Brain microvascular endothelial cell (primary cell): ENCODE results near the gene PLXNA2.

Experiments
- DNase-seq: peaks from one replicate; pipeline ENCODE4 v3.0.0-alpha.2; 2020
- H3K27ac ChIP-seq: fragments of 250-450 bp; sonication (Bioruptor Pico); 2 replicates; pipeline ENCODE4 v1.5.1; 2020; ENCODE audit warnings: mild to moderate bottlenecking, moderate library complexity
- H3K27me3 ChIP-seq: fragments of 250-450 bp; sonication (Bioruptor Pico); replicated peaks from 2 replicates; pipeline ENCODE4 v1.5.1; 2020; ENCODE audit warnings: mild to moderate bottlenecking
- H3K36me3 ChIP-seq: fragments of 250-450 bp; sonication (Bioruptor Pico); replicated peaks from 2 replicates; pipeline ENCODE4 v1.5.1; 2020; ENCODE audit warnings: mild to moderate bottlenecking
- H3K4me3 ChIP-seq: 2 replicates; pipeline ENCODE4 v1.5.1; 2011; ENCODE audit warnings: low read depth, mild to moderate bottlenecking, control low read depth, low read length, moderate library complexity
- in situ Hi-C: cut with HindIII; loops from 2 replicates; pipeline ENCODE4 v1.10.0; 2017; ENCODE audit warnings: low sequenced_read_pairs, low pct_ligation_motif_present
- TF ChIP-seq, protein P1 (sequence below): IDR thresholded peaks from 2 replicates; pipeline ENCODE4 v1.5.1; 2011; ENCODE audit warnings: low read depth, mild to moderate bottlenecking, moderate library complexity, low read length, control low read depth, inconsistent platforms; ENCODE audit errors: missing control alignments

Gene PLXNA2

DNA sequence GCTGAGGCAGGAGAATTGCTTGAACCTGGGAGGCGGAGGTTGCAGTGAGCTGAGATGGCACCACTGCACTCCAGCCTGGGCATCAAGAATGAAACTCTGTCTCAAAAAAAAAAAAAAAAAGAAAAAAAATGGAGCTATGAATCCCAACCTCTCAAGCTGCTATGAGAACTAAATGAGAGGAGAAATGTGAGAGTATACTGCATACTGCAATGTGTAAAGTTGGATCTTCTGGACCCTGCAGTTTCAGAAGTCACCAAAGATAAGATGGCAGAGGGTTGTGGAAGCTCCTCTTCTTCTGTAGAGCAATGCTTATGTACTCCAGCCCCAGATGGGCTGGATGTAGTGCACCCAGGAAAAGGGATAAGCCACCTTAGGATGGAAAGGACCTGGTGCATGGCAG lies 55.6 kb downstream of the PLXNA2 start:
- in situ Hi-C loops: no loop called here
- H3K27ac ChIP-seq: no peak overlapping the region
- no peak overlapping the region for H3K4me3 ChIP-seq
- no peaks in the 10 kb centered on the region for H3K27me3 ChIP-seq
- DNase-seq: no peak
- TF ChIP-seq, protein P1, sequence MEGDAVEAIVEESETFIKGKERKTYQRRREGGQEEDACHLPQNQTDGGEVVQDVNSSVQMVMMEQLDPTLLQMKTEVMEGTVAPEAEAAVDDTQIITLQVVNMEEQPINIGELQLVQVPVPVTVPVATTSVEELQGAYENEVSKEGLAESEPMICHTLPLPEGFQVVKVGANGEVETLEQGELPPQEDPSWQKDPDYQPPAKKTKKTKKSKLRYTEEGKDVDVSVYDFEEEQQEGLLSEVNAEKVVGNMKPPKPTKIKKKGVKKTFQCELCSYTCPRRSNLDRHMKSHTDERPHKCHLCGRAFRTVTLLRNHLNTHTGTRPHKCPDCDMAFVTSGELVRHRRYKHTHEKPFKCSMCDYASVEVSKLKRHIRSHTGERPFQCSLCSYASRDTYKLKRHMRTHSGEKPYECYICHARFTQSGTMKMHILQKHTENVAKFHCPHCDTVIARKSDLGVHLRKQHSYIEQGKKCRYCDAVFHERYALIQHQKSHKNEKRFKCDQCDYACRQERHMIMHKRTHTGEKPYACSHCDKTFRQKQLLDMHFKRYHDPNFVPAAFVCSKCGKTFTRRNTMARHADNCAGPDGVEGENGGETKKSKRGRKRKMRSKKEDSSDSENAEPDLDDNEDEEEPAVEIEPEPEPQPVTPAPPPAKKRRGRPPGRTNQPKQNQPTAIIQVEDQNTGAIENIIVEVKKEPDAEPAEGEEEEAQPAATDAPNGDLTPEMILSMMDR: no peak
- H3K36me3 ChIP-seq: no peaks in the 10 kb centered on the region

DNA sequence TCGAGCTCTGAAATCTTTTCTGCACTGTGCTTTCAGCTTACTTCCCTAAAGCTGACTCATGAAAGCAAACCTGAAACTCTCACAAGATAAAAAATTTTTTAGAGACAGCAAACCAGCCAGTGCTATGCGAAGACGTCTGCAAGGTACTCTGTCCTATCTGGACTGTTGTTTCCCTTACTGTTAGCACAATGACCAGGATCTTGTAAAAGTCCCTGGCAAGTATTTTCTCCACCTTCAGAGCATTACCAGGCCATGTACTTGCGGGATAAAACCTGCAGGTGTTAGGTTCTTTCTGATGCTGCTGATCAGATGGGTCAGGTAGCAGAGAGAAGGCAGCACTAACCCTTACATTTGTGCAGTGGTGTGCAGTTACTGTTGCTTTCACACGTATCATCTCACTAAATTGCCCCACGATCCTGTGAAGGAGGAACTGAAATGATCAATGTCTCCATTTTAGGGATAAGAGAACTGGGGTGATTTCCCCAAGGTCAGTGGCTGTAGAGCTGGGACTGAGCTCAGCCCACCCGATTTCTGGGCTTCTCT lies 56.6 kb downstream of the PLXNA2 start:
- Histone ChIP-seq H3K27ac (no peak overlapping the region), H3K27me3 (no peaks in the 10 kb centered on the region), H3K4me3 (no peak overlapping the region), H3K36me3 (no peaks in the 10 kb centered on the region)
- in situ Hi-C loops: no loop called here
- TF ChIP-seq, protein P1: no peak
- DNase-seq: no peak

DNA sequence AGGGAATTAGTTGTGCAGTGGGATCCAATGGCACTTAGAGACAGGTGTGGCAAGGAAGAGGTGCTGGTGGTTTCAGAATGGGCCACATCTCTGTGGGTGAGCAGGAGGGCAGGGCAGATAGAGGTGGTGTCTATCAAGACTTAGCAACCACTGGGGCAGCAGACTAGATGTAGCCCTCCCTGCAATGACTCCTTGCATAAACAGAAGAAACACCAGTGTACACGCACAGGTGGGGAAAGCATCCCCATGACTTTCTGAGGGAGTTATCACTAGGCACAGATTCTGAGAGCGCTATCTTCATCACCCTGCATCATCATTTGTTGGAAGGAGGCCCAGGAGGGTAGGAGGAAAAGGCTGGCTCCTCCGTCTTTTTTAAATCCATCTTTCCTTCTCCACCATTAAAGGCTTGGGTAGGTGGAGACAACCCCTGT lies 58.4 kb downstream of the PLXNA2 start:
- Histone ChIP-seq H3K27me3 (no peaks in the 10 kb centered on the region), H3K36me3 (no peaks in the 10 kb centered on the region), H3K4me3 (no peak overlapping the region), H3K27ac (no peak overlapping the region)
- in situ Hi-C loops: no loop called here
- DNase-seq: no peak
- TF ChIP-seq, protein P1: no peak

DNA sequence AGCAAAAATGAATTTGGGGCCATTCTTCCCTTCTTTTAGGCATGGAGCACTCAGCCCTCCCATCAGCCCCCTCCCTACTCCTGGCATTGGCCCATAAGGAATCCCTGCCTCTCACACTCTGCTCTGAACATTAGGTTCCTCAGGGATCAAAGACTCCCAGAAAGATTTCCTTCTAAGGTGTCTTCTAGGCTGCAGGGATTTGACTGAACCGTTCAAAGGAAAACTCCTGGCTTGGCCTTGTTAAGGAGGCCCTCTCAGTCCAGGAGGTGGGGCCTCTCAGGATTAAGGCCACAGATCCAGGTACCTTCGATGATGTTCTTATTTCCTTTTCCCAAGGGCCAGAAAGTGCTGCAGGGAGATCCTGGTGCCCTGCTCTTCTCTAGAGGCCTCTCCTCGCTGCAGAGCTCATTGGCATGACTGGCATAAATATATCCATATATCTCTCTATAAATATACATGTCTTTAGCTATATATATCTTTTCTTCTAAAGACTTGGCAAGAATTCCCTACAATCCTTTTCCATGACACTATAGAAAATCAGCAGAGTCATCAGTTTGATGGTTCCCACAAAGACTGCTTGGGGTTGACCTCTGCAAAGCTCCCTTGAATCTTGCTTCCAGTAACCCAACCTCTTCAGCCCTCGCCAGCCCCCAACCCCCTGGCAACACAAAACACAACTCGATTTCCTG lies 59.1 kb downstream of the PLXNA2 start:
- TF ChIP-seq, protein P1: no peak
- no peaks in the 10 kb centered on the region for H3K36me3 ChIP-seq
- in situ Hi-C loops: no loop called here
- H3K4me3 ChIP-seq: no peak overlapping the region
- H3K27ac ChIP-seq: peak overlapping the region; percentile 49
- H3K27me3 ChIP-seq: no peaks in the 10 kb centered on the region
- no peak for DNase-seq

DNA sequence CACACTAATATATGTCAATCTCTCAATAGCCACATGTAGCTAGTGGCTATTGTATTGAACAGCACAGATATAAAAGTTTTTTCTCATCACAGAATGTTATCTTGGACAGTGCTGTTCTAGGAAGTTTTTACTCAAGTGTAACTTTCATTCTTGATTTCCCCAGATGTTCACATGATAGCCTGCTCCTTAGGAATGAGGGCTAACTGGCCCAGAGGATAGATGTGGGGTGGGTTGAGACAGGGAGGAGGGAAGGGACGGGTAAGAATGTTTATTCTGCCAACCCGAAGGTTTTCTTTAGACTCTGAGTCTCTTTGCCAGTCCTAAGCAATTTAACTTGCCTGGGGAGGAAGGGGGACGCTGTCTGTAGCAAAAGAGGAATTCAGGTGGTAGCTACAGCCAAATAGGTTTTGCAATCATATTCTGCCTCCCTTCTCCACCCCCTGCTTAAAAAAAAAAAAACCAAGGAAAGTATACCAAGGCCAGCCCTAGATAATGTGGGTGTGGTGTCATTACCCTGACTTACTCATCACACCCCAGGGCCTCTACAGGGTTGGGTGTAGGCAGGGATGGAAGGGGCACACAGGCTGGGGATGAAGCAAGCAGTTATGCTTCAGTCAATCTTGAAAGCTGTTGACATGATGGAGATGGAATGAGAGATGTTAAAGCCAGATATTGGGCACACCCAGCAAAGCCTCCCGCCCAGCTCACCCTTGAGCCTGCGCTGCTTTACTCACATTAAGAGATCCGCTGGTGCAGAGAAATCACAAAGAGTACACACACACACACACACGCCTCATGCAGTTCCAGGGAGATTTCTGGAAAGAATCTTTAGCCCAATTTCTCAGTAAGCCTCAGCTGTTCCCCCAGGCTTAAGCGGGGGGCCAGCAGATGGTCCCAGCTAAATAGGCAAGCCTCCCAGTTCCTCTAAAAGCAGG lies 59.9 kb downstream of the PLXNA2 start:
- DNase-seq: peak; percentile 45
- TF ChIP-seq, protein P1: no peak
- Histone ChIP-seq H3K36me3 (no peaks in the 10 kb centered on the region), H3K4me3 (no peak overlapping the region), H3K27me3 (no peaks in the 10 kb centered on the region), H3K27ac (peak overlapping the region; percentile 49)
- in situ Hi-C loops: no loop called here
